SU-DHL-6 (cell line): ENCODE measurements around the gene ALKBH3.

Source experiments
- EZH2phosphoT487 ChIP-seq: fragments of 200-600 bp; sonication (generic), shearing (Covaris generic); conservative IDR thresholded peaks from 2 replicates; pipeline ENCODE4 v1.6.1; 2018; ENCODE audit warnings: mild to moderate bottlenecking, antibody characterized with exemption, low read length, moderate library complexity, mixed read lengths
- TF ChIP-seq, protein P1 (sequence below): fragments of 200-600 bp; sonication (generic); IDR thresholded peaks from one replicate; pipeline ENCODE4 v1.5.1; 2017; ENCODE audit warnings: antibody characterized with exemption, mild to moderate bottlenecking, low read length, moderate library complexity; ENCODE audit not compliant: insufficient read depth, poor library complexity, severe bottlenecking

DNA sequence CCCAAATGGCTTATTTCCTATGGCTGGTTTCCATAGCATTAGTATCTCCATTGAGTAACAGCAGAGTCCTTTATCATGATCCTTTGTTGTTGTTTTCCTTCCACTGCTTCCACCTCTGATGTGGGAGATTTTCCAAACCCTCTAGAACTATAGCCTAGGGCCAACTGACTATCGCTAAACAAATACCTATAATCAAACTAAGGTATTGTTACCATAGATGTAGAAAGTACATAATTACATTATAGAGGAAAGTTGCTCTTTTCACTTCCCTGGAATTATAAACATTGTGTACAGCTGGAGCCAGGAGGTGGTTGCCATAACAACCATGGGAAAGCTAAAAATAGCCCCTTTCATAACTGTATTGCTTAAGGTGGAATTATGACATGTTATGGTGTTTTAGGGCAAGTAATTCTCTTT, 47.0 kb upstream of the ALKBH3 start:
- TF ChIP-seq, protein P1, sequence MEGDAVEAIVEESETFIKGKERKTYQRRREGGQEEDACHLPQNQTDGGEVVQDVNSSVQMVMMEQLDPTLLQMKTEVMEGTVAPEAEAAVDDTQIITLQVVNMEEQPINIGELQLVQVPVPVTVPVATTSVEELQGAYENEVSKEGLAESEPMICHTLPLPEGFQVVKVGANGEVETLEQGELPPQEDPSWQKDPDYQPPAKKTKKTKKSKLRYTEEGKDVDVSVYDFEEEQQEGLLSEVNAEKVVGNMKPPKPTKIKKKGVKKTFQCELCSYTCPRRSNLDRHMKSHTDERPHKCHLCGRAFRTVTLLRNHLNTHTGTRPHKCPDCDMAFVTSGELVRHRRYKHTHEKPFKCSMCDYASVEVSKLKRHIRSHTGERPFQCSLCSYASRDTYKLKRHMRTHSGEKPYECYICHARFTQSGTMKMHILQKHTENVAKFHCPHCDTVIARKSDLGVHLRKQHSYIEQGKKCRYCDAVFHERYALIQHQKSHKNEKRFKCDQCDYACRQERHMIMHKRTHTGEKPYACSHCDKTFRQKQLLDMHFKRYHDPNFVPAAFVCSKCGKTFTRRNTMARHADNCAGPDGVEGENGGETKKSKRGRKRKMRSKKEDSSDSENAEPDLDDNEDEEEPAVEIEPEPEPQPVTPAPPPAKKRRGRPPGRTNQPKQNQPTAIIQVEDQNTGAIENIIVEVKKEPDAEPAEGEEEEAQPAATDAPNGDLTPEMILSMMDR = no peak
- TF ChIP-seq EZH2phosphoT487 = no peak
